Astrocyte (in vitro differentiated cells and primary cell): ENCODE data around the gene HRCT1.

Source experiments
- CTCF ChIP-seq: IDR thresholded peaks from 2 replicates; pipeline ENCODE4 v1.5.1; 2011; ENCODE audit warnings: low read depth, mild to moderate bottlenecking, inconsistent platforms, low read length, moderate library complexity; ENCODE audit not compliant: insufficient read depth
- EZH2 ChIP-seq: IDR thresholded peaks from 2 replicates; pipeline ENCODE4 v1.6.1; 2012; ENCODE audit warnings: mild to moderate bottlenecking, low read length, inconsistent platforms; ENCODE audit not compliant: insufficient read depth

DNA sequence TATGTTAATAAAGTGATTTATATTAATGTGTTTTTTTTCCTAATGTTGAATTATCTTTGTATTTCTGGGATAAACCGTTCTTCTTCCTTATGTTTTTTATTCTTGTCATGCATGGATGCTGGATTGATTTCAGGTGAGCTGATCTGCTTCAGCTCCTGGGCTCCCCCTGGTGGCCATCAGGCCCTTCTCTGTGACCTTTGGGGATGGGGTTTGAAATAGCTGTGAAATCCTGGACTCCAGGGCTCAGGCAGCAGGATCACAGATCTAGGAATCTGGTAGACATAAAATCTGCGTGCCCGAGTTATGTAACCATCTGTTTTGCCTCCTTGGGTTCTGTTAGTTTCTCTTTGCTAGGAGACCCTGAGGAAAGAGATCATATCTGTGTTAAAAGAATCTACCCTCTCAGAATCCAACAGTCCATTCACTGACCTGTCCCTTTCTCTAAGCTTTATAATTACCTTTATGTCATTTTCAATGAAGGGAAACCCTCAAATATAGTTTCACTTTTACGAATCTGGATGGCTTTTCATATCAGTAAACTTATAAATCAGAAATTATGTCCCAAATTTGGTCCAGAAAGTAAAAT, 23.6 kb upstream of the HRCT1 start:
- TF ChIP-seq CTCF (peak; percentile 99), EZH2 (no peak)
